H9 (cell line): ENCODE results near the gene RBMS3. TPM values are rescaled to one million over a fixed set of nuclear protein-coding genes. Genes with fewer than 3 reads are reported as not detected.

Source experiments
- DNase-seq: peaks from one replicate; pipeline ENCODE4 v3.0.0-alpha.2; 2017
- H2AFZ ChIP-seq: one replicate; pipeline ENCODE4 v1.6.1; 2013; ENCODE audit warnings: mild to moderate bottlenecking, low read length, control low read depth, moderate library complexity
- H2AK5ac ChIP-seq: 2 replicates; pipeline ENCODE4 v1.6.1; 2013; ENCODE audit warnings: low read length, control low read depth, mixed read lengths; ENCODE audit not compliant: insufficient read length
- H2BK120ac ChIP-seq: one replicate; pipeline ENCODE4 v1.6.1; 2013; ENCODE audit warnings: low read depth, mild to moderate bottlenecking, low read length, control low read depth, inconsistent platforms; ENCODE audit not compliant: poor library complexity, severe bottlenecking
- H2BK12ac ChIP-seq: 2 replicates; pipeline ENCODE4 v1.6.1; 2013; ENCODE audit warnings: low read length, control low read depth, mixed read lengths, low read depth; ENCODE audit not compliant: insufficient read length
- H2BK15ac ChIP-seq: 2 replicates; pipeline ENCODE4 v1.6.1; 2013; ENCODE audit warnings: low read depth, low read length, control low read depth
- H2BK20ac ChIP-seq: one replicate; pipeline ENCODE4 v1.6.1; 2013; ENCODE audit warnings: low read depth, mild to moderate bottlenecking, low read length, control low read depth, inconsistent platforms; ENCODE audit not compliant: poor library complexity, severe bottlenecking
- H2BK5ac ChIP-seq: 2 replicates; pipeline ENCODE4 v1.6.1; 2013; ENCODE audit warnings: low read length, control low read depth, mixed read lengths; ENCODE audit not compliant: insufficient read length
- H3K14ac ChIP-seq: 2 replicates; pipeline ENCODE4 v1.6.1; 2013; ENCODE audit warnings: low read length, control low read depth; ENCODE audit not compliant: insufficient read depth
- H3K18ac ChIP-seq: 2 replicates; pipeline ENCODE4 v1.6.1; 2013; ENCODE audit warnings: low read depth, mild to moderate bottlenecking, mixed read lengths, low read length, control low read depth; ENCODE audit not compliant: insufficient read length
- H3K23ac ChIP-seq: 2 replicates; pipeline ENCODE4 v1.6.1; 2013; ENCODE audit warnings: low read length, control low read depth, mixed read lengths, low read depth; ENCODE audit not compliant: insufficient read length
- H3K23me2 ChIP-seq: 2 replicates; pipeline ENCODE4 v1.6.1; 2013; ENCODE audit warnings: low read depth, mild to moderate bottlenecking, mixed read lengths, low read length, control low read depth; ENCODE audit not compliant: insufficient read length, poor library complexity, severe bottlenecking
- H3K27ac ChIP-seq: 2 replicates; pipeline ENCODE4 v1.5.1; 2013; ENCODE audit warnings: low read length, control low read depth, mixed read lengths, low read depth; ENCODE audit not compliant: insufficient read length
- H3K27me3 ChIP-seq: 2 replicates; pipeline ENCODE4 v1.6.1; 2013; ENCODE audit warnings: low read length, control low read depth, inconsistent platforms; ENCODE audit not compliant: insufficient read depth
- H3K4ac ChIP-seq: 2 replicates; pipeline ENCODE4 v1.6.1; 2013; ENCODE audit warnings: low read depth, mild to moderate bottlenecking, control low read depth, inconsistent platforms, low read length, moderate library complexity
- H3K4me1 ChIP-seq: 2 replicates; pipeline ENCODE4 v1.6.1; 2013; ENCODE audit warnings: low read length, control low read depth, inconsistent platforms; ENCODE audit not compliant: insufficient read depth
- H3K4me2 ChIP-seq: 2 replicates; pipeline ENCODE4 v1.6.1; 2013; ENCODE audit warnings: low read length, control low read depth, mixed read lengths; ENCODE audit not compliant: insufficient read length, insufficient read depth
- H3K56ac ChIP-seq: 2 replicates; pipeline ENCODE4 v1.6.1; 2013; ENCODE audit warnings: low read depth, mild to moderate bottlenecking, mixed read lengths, low read length, control low read depth; ENCODE audit not compliant: insufficient read length
- H3K79me1 ChIP-seq: 2 replicates; pipeline ENCODE4 v1.6.1; 2013; ENCODE audit warnings: low read depth, mild to moderate bottlenecking, moderate library complexity, low read length, control low read depth, inconsistent platforms; ENCODE audit not compliant: insufficient read depth, poor library complexity, severe bottlenecking
- H3K79me2 ChIP-seq: 2 replicates; pipeline ENCODE4 v1.6.1; 2013; ENCODE audit warnings: low read length, control low read depth, inconsistent platforms; ENCODE audit not compliant: insufficient read depth
- H3K9ac ChIP-seq: 2 replicates; pipeline ENCODE4 v1.6.1; 2013; ENCODE audit warnings: low read length, control low read depth, mixed read lengths; ENCODE audit not compliant: insufficient read length; ENCODE audit errors: extremely low read depth
- H3K9me3 ChIP-seq: one replicate; pipeline ENCODE4 v1.6.1; 2013; ENCODE audit warnings: low read depth, low read length, inconsistent platforms; ENCODE audit not compliant: control insufficient read depth
- H3T11ph ChIP-seq: one replicate; pipeline ENCODE4 v1.6.1; 2013; ENCODE audit warnings: mild to moderate bottlenecking, low read length, control low read depth, inconsistent platforms
- H4K20me1 ChIP-seq: one replicate; pipeline ENCODE4 v1.6.1; 2013; ENCODE audit not compliant: control insufficient read depth, insufficient read length, insufficient read depth
- H4K5ac ChIP-seq: 2 replicates; pipeline ENCODE4 v1.6.1; 2013; ENCODE audit warnings: low read depth, mild to moderate bottlenecking, mixed read lengths, low read length, control low read depth; ENCODE audit not compliant: insufficient read length
- H4K8ac ChIP-seq: replicated peaks from 2 replicates; pipeline ENCODE4 v1.6.1; 2013; ENCODE audit warnings: low read length, control low read depth, mixed read lengths, low read depth; ENCODE audit not compliant: insufficient read length
- H4K91ac ChIP-seq: 2 replicates; pipeline ENCODE4 v1.6.1; 2013; ENCODE audit warnings: low read depth, mild to moderate bottlenecking, moderate library complexity, mixed read lengths, low read length, control low read depth; ENCODE audit not compliant: insufficient read length
- H3K27ac Mint-ChIP-seq, 3 experiments: 2 replicates in 2 of 3; 3 replicates in 1 of 3; pipeline ENCODE4 v1.8.0; 2020 to 2021; ENCODE audit warnings: mixed read lengths in 3 of 3, mild to moderate bottlenecking in 1 of 3, moderate library complexity in 1 of 3
- H3K27me3 Mint-ChIP-seq: 2 replicates; pipeline ENCODE4 v1.8.0; 2021; ENCODE audit warnings: low read depth, mild to moderate bottlenecking, moderate library complexity, mixed read lengths
- H3K36me3 Mint-ChIP-seq, 3 experiments: 2 replicates in 2 of 3; 3 replicates in 1 of 3; pipeline ENCODE4 v1.8.0; 2020 to 2021; ENCODE audit warnings: low read depth in 3 of 3, mixed read lengths in 3 of 3; ENCODE audit not compliant: insufficient read depth in 1 of 3
- H3K4me1 Mint-ChIP-seq, 2 experiments: 2 replicates each; pipeline ENCODE4 v1.8.0; 2020; ENCODE audit warnings: mixed read lengths in 2 of 2
- H3K4me3 Mint-ChIP-seq, 2 experiments: 2 replicates in 1 of 2; 3 replicates in 1 of 2; pipeline ENCODE4 v1.8.0; 2020 to 2021; ENCODE audit warnings: mild to moderate bottlenecking in 2 of 2, mixed read lengths in 2 of 2, moderate library complexity in 1 of 2
- H3K9me3 Mint-ChIP-seq, 2 experiments: 2 replicates in 1 of 2; 3 replicates in 1 of 2; pipeline ENCODE4 v1.8.0; 2020; ENCODE audit warnings: mild to moderate bottlenecking in 2 of 2, mixed read lengths in 2 of 2, moderate library complexity in 1 of 2
- total RNA-seq: library from RNA; stranded (reverse); gene quantifications from 2 replicates; pipeline ENCODE4 v1.2.1, GENCODE V29; 2021
- TF ChIP-seq, protein P1 (sequence below): fragments of 200-600 bp; sonication (generic); conservative IDR thresholded peaks from 3 replicates; pipeline ENCODE4 v1.8.0; 2021; ENCODE audit warnings: antibody characterized with exemption, mild to moderate bottlenecking

The RBMS3 gene
- total RNA-seq, 1 experiment from 2014 or later = 8.1 TPM

DNA sequence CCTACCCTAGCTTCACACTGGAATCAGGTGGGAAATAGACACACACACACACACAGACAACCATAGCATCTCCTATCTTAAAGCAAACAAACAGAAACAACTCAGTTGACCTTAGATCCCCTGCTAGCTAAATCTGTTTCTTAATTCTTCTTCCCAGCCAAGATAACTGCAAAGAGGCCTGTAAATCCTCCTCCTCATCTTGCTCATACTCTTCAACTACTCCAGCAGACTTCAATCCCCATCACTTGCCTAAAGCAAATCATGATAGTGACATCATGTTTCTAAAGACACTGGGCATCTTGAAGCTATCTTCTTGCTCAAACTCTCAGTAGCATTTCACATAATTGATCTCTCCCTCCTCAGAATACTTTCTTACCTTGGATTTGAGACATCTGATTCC lies 303.0 kb downstream of the RBMS3 start:
- H3K4me2 ChIP-seq = no peak overlapping the region
- H3K4me1 ChIP-seq = no peaks in the 10 kb centered on the region
- no peak overlapping the region for H2BK15ac ChIP-seq
- H3K14ac ChIP-seq = no peak overlapping the region
- H3K79me1 ChIP-seq = no peaks in the 10 kb centered on the region
- H3K9me3 ChIP-seq = no peaks in the 10 kb centered on the region
- no peak overlapping the region for H4K91ac ChIP-seq
- H2BK120ac ChIP-seq = no peak overlapping the region
- no peak overlapping the region for H2BK12ac ChIP-seq
- H3K27ac Mint-ChIP-seq = no peak overlapping the region
- H2AK5ac ChIP-seq = no peak overlapping the region
- H3K4ac ChIP-seq = no peak overlapping the region
- DNase-seq = no peak
- no peak overlapping the region for H4K8ac ChIP-seq
- H3K9me3 Mint-ChIP-seq = no peaks in the 10 kb centered on the region
- no peak overlapping the region for H2AFZ ChIP-seq
- no peak overlapping the region for H2BK20ac ChIP-seq
- H3K4me3 Mint-ChIP-seq = no peak overlapping the region
- no peaks in the 10 kb centered on the region for H3K27me3 Mint-ChIP-seq
- no peak overlapping the region for H3K27ac ChIP-seq
- H4K20me1 ChIP-seq = no peaks in the 10 kb centered on the region
- no peak overlapping the region for H3K9ac ChIP-seq
- H3K18ac ChIP-seq = no peak overlapping the region
- no peak overlapping the region for H3K23ac ChIP-seq
- H3K4me1 Mint-ChIP-seq = no peaks in the 10 kb centered on the region
- no peaks in the 10 kb centered on the region for H3K27me3 ChIP-seq
- H3K56ac ChIP-seq = no peak overlapping the region
- H3K36me3 Mint-ChIP-seq = no peaks in the 10 kb centered on the region
- no peak overlapping the region for H4K5ac ChIP-seq
- H3K23me2 ChIP-seq = no peaks in the 10 kb centered on the region
- TF ChIP-seq, protein P1, sequence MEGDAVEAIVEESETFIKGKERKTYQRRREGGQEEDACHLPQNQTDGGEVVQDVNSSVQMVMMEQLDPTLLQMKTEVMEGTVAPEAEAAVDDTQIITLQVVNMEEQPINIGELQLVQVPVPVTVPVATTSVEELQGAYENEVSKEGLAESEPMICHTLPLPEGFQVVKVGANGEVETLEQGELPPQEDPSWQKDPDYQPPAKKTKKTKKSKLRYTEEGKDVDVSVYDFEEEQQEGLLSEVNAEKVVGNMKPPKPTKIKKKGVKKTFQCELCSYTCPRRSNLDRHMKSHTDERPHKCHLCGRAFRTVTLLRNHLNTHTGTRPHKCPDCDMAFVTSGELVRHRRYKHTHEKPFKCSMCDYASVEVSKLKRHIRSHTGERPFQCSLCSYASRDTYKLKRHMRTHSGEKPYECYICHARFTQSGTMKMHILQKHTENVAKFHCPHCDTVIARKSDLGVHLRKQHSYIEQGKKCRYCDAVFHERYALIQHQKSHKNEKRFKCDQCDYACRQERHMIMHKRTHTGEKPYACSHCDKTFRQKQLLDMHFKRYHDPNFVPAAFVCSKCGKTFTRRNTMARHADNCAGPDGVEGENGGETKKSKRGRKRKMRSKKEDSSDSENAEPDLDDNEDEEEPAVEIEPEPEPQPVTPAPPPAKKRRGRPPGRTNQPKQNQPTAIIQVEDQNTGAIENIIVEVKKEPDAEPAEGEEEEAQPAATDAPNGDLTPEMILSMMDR = no peak
- H2BK5ac ChIP-seq = no peak overlapping the region
- no peaks in the 10 kb centered on the region for H3K79me2 ChIP-seq
- H3T11ph ChIP-seq = no peak overlapping the region
